Measurements from ENCODE around the gene MAP3K6.

DNA sequence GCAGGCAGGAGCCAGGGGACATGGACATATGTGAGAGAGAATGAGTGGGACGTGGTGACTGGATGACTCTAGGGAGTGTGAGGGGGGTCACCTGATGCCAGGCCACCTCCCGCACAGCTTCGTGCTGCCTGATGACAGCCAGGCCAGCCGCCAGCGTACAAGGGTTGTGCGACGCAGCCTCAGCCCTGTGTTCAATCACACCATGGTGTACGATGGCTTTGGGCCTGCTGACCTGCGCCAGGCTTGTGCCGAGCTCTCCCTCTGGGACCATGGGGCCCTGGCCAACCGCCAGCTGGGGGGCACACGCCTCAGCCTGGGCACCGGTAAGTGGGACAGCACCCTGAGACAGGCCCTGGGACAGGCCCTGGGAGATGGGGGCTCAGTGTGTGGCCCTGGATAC lies 13.6 kb downstream of the MAP3K6 start:
- TF ChIP-seq, protein P1, sequence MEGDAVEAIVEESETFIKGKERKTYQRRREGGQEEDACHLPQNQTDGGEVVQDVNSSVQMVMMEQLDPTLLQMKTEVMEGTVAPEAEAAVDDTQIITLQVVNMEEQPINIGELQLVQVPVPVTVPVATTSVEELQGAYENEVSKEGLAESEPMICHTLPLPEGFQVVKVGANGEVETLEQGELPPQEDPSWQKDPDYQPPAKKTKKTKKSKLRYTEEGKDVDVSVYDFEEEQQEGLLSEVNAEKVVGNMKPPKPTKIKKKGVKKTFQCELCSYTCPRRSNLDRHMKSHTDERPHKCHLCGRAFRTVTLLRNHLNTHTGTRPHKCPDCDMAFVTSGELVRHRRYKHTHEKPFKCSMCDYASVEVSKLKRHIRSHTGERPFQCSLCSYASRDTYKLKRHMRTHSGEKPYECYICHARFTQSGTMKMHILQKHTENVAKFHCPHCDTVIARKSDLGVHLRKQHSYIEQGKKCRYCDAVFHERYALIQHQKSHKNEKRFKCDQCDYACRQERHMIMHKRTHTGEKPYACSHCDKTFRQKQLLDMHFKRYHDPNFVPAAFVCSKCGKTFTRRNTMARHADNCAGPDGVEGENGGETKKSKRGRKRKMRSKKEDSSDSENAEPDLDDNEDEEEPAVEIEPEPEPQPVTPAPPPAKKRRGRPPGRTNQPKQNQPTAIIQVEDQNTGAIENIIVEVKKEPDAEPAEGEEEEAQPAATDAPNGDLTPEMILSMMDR (conservative IDR thresholded peaks at IDR 0.05; ENCODE audit: low read depth, low read length): no peak
- TF ChIP-seq EZH2phosphoT487 (IDR thresholded peaks at IDR 0.05; ENCODE audit: borderline replicate concordance, low read length): no peak

Measured in PC-3 (cell line).